Right lobe of liver (tissue), 4 donors: Measurements from ENCODE around the gene FAM13B.

Experiments
- CTCF ChIP-seq, 4 donors: fragments of 200-600 bp in 3 of 4; fragments of 450-650 bp in 1 of 4; IDR thresholded peaks; one replicate each; pipeline versions ENCODE4 v1.5.1 to v1.8.0; 2016 to 2022; ENCODE audit warnings: antibody characterized with exemption in 4 of 4, mild to moderate bottlenecking in 2 of 4
- POLR2A ChIP-seq: fragments of 450-650 bp; IDR thresholded peaks from one replicate; pipeline ENCODE4 v1.6.1; 2017; ENCODE audit warnings: antibody characterized with exemption, mild to moderate bottlenecking
- donor health status: DM: no; HTN: no; CAD: no.
- donor health status: DM: no; HTN: no; CAD: no.
- donor health status: DM: no; HTN: yes; CAD: no.

- TF ChIP-seq CTCF (IDR thresholded peaks at IDR 0.05) (no peak), POLR2A (no peak)
Observed at GRCh38 chr5:138067945-138068344, 35.1 kb upstream of the FAM13B start.
